ENCODE measurements around the gene CARMIL1.

- TF ChIP-seq CTCF (IDR thresholded peaks at IDR 0.05), result no peak
- TF ChIP-seq POLR2A (IDR thresholded peaks at IDR 0.05), result no peak
These were observed 120.7 kb downstream of the CARMIL1 start for GRCh38 chr6:25399885-25400284.

All from heart left ventricle (tissue), 13 donors.